ENCODE measurements around the gene SPRYD4.
A peak's percentile ranks its signal among the peaks of the same experiment; 100 is the strongest.

SPRYD4 gene

GRCh38 chr12:56521209-56521589, 52.8 kb downstream of the SPRYD4 start:
- no peak for DNase-seq (ENCODE audit: low read depth)

GRCh38 chr12:56521590-56522371, 53.4 kb downstream of the SPRYD4 start, which contains the start of gene RBMS2:
Gene RBMS2, plus strand, starts transcription at chr12:56521820. Its CDS starts 204 bp downstream, at chr12:56522024.
- peak; percentile 4 for DNase-seq (ENCODE audit: low read depth)

GRCh38 chr12:56522411-56523193, 54.2 kb downstream of the SPRYD4 start:
- DNase-seq (ENCODE audit: low read depth), result no peak

GRCh38 chr12:56528846-56529245, 60.5 kb downstream of the SPRYD4 start:
- no peak for DNase-seq (ENCODE audit: low read depth)
